ENCODE measurements around the gene SHLD1. TPM values are rescaled to one million over a fixed set of nuclear protein-coding genes. Genes with fewer than 3 reads are reported as not detected.
A peak's percentile ranks its signal among the peaks of the same experiment; 100 is the strongest.

The SHLD1 gene
- total RNA-seq, 2 donors from 2014 or later, result 8.9 to 9.3 TPM

- no peak for ATAC-seq
- DNase-seq, result no peak
- intact Hi-C loops (cut with DNase I), result loop anchor here in 1 of 2 donors (5.0 kb wide), 1 partner anchor 53 kb away; no protein-coding TSS in a partner anchor
These were observed 84.3 kb downstream of the SHLD1 start for GRCh38 chr20:5834436-5835005.

GRCh38 chr20:5835321-5835821 lies 85.2 kb downstream of the SHLD1 start:
- ATAC-seq, result peak; percentile 41 to 81
- intact Hi-C loops (cut with DNase I), result no loop called here
- peak; percentile 41 for DNase-seq

- peak in 1 of 2 donors; percentile 45 for ATAC-seq
- intact Hi-C loops (cut with DNase I), result no loop called here
- no peak for DNase-seq
These were observed 85.7 kb downstream of the SHLD1 start for GRCh38 chr20:5835871-5836270.

DNA sequence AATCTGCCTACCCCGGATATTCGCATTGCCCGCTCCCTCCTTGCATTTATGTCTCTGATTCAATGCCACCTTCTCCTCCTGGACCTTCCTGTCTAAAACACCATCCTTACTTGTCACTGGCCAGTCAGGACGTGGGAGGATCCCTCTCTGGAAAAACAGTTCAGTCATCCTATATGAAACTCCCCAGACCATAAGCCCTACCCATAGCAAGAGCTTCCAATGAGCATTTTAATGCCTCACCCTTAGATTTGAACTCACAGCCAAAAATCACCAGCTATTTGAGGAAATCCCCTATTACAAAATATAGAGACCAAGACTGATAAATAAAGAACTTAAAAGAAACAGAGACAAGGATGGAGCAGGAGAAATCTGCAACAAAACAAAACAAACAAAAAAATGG lies 86.4 kb downstream of the SHLD1 start:
- ATAC-seq (no peak), DNase-seq (no peak)
- intact Hi-C loops (cut with DNase I), result no loop called here

GRCh38 chr20:5840411-5841002 lies 90.3 kb downstream of the SHLD1 start:
- intact Hi-C loops (cut with DNase I), result no loop called here
- no peak for ATAC-seq
- DNase-seq, result no peak

GRCh38 chr20:5841522-5841921 lies 91.3 kb downstream of the SHLD1 start:
- intact Hi-C loops (cut with DNase I), result no loop called here
- ATAC-seq (no peak), DNase-seq (no peak)

GRCh38 chr20:5842465-5842864 lies 92.3 kb downstream of the SHLD1 start:
- intact Hi-C loops (cut with DNase I), result no loop called here
- no peak for DNase-seq
- no peak for ATAC-seq

DNA sequence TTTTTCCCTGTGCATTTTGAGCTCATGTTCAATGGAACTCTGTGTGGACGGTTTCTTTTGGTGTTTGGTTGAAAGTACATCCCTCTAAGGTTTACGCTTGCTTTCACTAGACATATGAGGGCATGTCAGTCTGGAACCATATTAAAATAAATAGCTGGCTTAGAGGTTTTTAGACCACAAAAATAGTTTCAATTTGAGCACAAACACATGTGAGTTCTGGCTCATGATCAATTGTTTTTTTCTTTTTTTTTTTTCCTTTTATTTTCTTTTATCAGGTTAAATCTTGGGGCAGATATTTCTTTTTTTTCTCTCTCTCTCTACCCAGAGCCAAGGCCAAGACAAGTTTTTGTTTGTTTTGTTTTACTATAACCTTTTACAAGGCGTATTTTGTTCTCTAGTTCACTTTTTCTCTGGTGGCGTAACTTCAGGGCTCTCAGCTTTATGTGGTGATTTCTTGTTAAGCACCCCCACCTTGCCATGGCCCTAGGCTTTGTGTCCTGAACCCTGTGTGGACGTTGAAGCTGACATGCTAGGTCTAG lies 92.9 kb downstream of the SHLD1 start:
- DNase-seq (no peak), ATAC-seq (no peak)
- intact Hi-C loops (cut with DNase I), result no loop called here

- ATAC-seq (peak in 1 of 2 donors; percentile 73), DNase-seq (no peak)
- intact Hi-C loops (cut with DNase I), result no loop called here
These were observed 94.0 kb downstream of the SHLD1 start for GRCh38 chr20:5844063-5844681.

- DNase-seq (no peak), ATAC-seq (no peak)
- intact Hi-C loops (cut with DNase I), result no loop called here
These were observed 95.7 kb downstream of the SHLD1 start for GRCh38 chr20:5845681-5846615.

- intact Hi-C loops (cut with DNase I), result no loop called here
- no peak for DNase-seq
- peak; percentile 70 to 79 for ATAC-seq
These were observed 98.7 kb downstream of the SHLD1 start for GRCh38 chr20:5848711-5849505.

GRCh38 chr20:5855939-5856338 lies 105.7 kb downstream of the SHLD1 start:
- ATAC-seq, result no peak
- intact Hi-C loops (cut with DNase I), result no loop called here
- DNase-seq, result no peak

DNA sequence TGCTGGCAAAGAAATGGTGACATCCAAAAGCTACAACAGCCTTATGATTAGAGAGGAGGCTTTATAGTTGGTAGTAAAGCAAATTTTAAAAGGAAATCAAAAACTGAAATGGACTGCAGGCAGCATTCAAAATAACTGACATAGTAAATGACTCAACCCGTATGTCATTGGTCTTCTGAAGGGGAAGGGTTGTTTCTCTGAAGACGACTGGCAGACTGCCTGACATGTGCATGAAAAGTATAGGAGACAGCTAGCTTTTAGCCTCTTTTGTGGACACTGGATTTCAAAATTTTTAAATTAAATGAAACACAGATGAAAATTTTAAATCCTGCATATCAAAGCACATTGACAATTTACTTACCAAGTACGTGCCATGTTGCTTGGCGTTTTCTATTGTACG lies 109.4 kb downstream of the SHLD1 start:
- intact Hi-C loops (cut with DNase I), result no loop called here
- DNase-seq (no peak), ATAC-seq (no peak)

DNA sequence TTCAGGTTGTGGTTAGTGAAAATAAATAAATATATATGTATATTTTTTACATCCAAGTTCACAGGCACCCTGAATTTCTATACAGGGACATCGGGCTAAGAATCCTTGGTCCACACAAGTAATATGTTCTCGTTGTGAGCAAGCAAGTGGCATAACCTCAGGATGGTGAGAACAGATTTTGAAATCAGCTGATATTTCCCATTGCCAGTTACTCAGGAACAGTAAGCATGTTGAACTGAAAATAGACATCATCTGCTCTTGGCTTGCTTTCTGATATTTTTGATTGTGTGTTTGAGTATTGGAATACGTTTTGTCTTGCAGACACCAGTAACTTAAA lies 112.5 kb downstream of the SHLD1 start:
- ATAC-seq, result peak in 1 of 2 donors; percentile 45
- DNase-seq, result no peak
- intact Hi-C loops (cut with DNase I), result no loop called here

DNA sequence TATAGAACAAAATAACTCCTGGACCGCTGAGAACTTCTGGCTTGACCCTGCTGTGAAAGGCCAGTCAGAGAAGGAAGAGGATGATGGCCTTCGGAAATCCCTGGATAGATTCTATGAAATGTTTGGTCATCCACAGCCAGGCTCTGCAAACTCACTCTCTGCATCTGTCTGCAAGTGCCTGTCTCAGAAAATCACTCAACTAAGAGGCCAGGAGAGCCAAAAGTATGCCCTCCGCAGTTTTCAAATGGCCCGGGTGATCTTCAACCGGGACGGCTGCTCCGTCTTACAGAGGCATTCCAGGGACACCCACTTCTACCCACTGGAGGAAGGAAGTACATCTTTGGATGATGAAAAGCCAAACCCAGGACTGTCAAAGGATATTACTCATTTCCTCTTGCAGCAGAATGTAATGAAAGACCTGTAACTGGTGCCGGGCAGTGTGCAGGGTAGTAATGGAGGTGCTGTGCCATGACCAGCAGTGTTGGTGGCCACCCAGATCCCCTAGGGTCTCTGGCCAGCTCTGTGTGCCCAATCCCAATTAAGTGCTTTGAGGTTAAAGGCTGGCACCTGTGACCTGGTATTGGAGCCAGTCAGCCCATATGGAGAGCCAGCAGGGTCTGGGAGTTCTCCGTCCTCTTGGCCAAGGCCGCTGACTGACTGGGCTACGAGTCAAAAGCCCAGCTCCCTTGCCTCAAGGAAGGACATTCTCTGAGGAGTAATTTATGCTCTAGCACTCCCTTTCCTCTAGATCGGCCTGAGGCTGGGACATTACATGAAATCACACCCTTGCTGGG lies 113.0 kb downstream of the SHLD1 start:
- ATAC-seq, result peak; percentile 67 to 76
- intact Hi-C loops (cut with DNase I), result no loop called here
- no peak for DNase-seq

GRCh38 chr20:5864428-5864827 lies 114.2 kb downstream of the SHLD1 start:
- DNase-seq (no peak), ATAC-seq (no peak)
- intact Hi-C loops (cut with DNase I), result no loop called here

GRCh38 chr20:5864873-5865587 lies 114.8 kb downstream of the SHLD1 start:
- ATAC-seq, result peak in 1 of 2 donors; percentile 57
- intact Hi-C loops (cut with DNase I), result no loop called here
- no peak for DNase-seq
